ENCODE data around the gene CIAO1.
"Not testable (repeated sequence)": the region's sequence is repeated elsewhere in the genome, so short reads cannot be mapped to it uniquely, and the experiment has no call there.

Gene CIAO1

GRCh38 chr2:96265840-96266679 lies at the start of gene CIAO1, which contains the start of gene TMEM127:
TSS of gene CIAO1 (plus strand) at chr2:96266225. CDS start at chr2:96266351, 126 bp downstream.
TSS of gene TMEM127 (minus strand) at chr2:96265997. CDS start at chr2:96265381, 616 bp downstream.
- DNase-seq (ENCODE audit: low read depth in 2 of 2): peak; percentile 95 to 97

- DNase-seq (ENCODE audit: low read depth in 2 of 2): no peak
Measured at GRCh38 chr2:96218508-96219131, 47.4 kb upstream of the CIAO1 start.

GRCh38 chr2:96219959-96220358 lies 46.1 kb upstream of the CIAO1 start:
- DNase-seq (ENCODE audit: low read depth in 2 of 2): not testable (repeated sequence)

- DNase-seq (ENCODE audit: low read depth in 2 of 2): not testable (repeated sequence)
Measured at GRCh38 chr2:96221106-96221505, 44.9 kb upstream of the CIAO1 start.

GRCh38 chr2:96225016-96225533 lies 41.0 kb upstream of the CIAO1 start:
- DNase-seq (ENCODE audit: low read depth in 2 of 2): no peak

GRCh38 chr2:96231316-96231715 lies 34.7 kb upstream of the CIAO1 start:
- DNase-seq (ENCODE audit: low read depth in 2 of 2): no peak

- no peak for DNase-seq (ENCODE audit: low read depth in 2 of 2)
Measured at GRCh38 chr2:96233436-96233835, 32.6 kb upstream of the CIAO1 start.

GRCh38 chr2:96233880-96234316 lies 32.1 kb upstream of the CIAO1 start:
- DNase-seq (ENCODE audit: low read depth in 2 of 2): no peak

- no peak for DNase-seq (ENCODE audit: low read depth in 2 of 2)
Measured at GRCh38 chr2:96236882-96237281, 29.1 kb upstream of the CIAO1 start.

- no peak for DNase-seq (ENCODE audit: low read depth in 2 of 2)
Measured at GRCh38 chr2:96238266-96238665, 27.8 kb upstream of the CIAO1 start.

GRCh38 chr2:96239091-96239490 lies 26.9 kb upstream of the CIAO1 start:
- DNase-seq (ENCODE audit: low read depth in 2 of 2): no peak

- DNase-seq (ENCODE audit: low read depth in 2 of 2): no peak
Measured at GRCh38 chr2:96239745-96240264, 26.2 kb upstream of the CIAO1 start.

- no peak for DNase-seq (ENCODE audit: low read depth in 2 of 2)
Measured at GRCh38 chr2:96240341-96241038, 25.5 kb upstream of the CIAO1 start.

- no peak for DNase-seq (ENCODE audit: low read depth in 2 of 2)
Measured at GRCh38 chr2:96241227-96241626, 24.8 kb upstream of the CIAO1 start.

GRCh38 chr2:96241900-96242611 lies 24.0 kb upstream of the CIAO1 start:
- peak in 1 of 2 donors; percentile 31 for DNase-seq (ENCODE audit: low read depth in 2 of 2)

- no peak for DNase-seq (ENCODE audit: low read depth in 2 of 2)
Measured at GRCh38 chr2:96243843-96244242, 22.2 kb upstream of the CIAO1 start.

GRCh38 chr2:96245609-96246390 lies 20.2 kb upstream of the CIAO1 start:
- DNase-seq (ENCODE audit: low read depth in 2 of 2): no peak

GRCh38 chr2:96247009-96247408 lies 19.0 kb upstream of the CIAO1 start:
- DNase-seq (ENCODE audit: low read depth in 2 of 2): no peak

GRCh38 chr2:96247896-96248295 lies 18.1 kb upstream of the CIAO1 start:
- DNase-seq (ENCODE audit: low read depth in 2 of 2): no peak

GRCh38 chr2:96248624-96249023 lies 17.4 kb upstream of the CIAO1 start:
- DNase-seq (ENCODE audit: low read depth in 2 of 2): no peak

All from activated CD4-positive, alpha-beta T cell treated with anti-CD3 and anti-CD28 coated beads for 24 hours (primary cell).